GM23338 (cell line): ENCODE data around the gene ADA. TPM values are rescaled to one million over a fixed set of nuclear protein-coding genes. Genes with fewer than 3 reads are reported as not detected.

Experiments used
- ATAC-seq: fragments of 200-7000 bp; cut with Tn5 transposase; 3 replicates; pipeline ENCODE4 v1.9.1; 2020
- DNase-seq: peaks from one replicate; pipeline ENCODE4 v3.0.0-alpha.2; 2015; ENCODE audit warnings: low spot score
- H2AFZ ChIP-seq: fragments of 200-600 bp; sonication (generic); 2 replicates; pipeline ENCODE4 v1.8.0; 2016; ENCODE audit warnings: antibody characterized with exemption, mild to moderate bottlenecking, moderate library complexity
- H3F3A ChIP-seq: fragments of 200-600 bp; sonication (generic); replicated peaks from 2 replicates; pipeline ENCODE4 v1.8.0; 2017; ENCODE audit warnings: antibody characterized with exemption, mixed run types, low read depth
- H3K27ac ChIP-seq: fragments of 200-600 bp; sonication (generic); 2 replicates; pipeline ENCODE4 v1.6.1; 2016; ENCODE audit warnings: low read depth
- H3K27me3 ChIP-seq: fragments of 200-600 bp; sonication (generic); 2 replicates; pipeline ENCODE4 v1.8.0; 2016; ENCODE audit warnings: mild to moderate bottlenecking, mixed run types, moderate library complexity; ENCODE audit not compliant: insufficient read depth
- H3K36me3 ChIP-seq: fragments of 200-600 bp; sonication (generic); 2 replicates; pipeline ENCODE4 v1.8.0; 2016; ENCODE audit warnings: mild to moderate bottlenecking; ENCODE audit not compliant: insufficient read depth
- H3K4me1 ChIP-seq: fragments of 200-600 bp; sonication (generic); 2 replicates; pipeline ENCODE4 v1.8.0; 2016; ENCODE audit warnings: mild to moderate bottlenecking, moderate library complexity; ENCODE audit not compliant: insufficient read depth
- H3K4me2 ChIP-seq: fragments of 200-600 bp; sonication (generic); 2 replicates; pipeline ENCODE4 v1.7.1; 2017; ENCODE audit warnings: mixed run types
- H3K4me3 ChIP-seq: fragments of 200-600 bp; sonication (generic); 2 replicates; pipeline ENCODE4 v1.6.1; 2016; ENCODE audit warnings: mixed run types
- H3K79me2 ChIP-seq: fragments of 200-600 bp; sonication (generic); replicated peaks from 2 replicates; pipeline ENCODE4 v1.8.0; 2017; ENCODE audit warnings: mild to moderate bottlenecking; ENCODE audit not compliant: insufficient read depth
- H3K9me2 ChIP-seq: fragments of 200-600 bp; sonication (generic); 2 replicates; pipeline ENCODE4 v1.8.0; 2017; ENCODE audit not compliant: insufficient read depth
- H4K20me1 ChIP-seq: fragments of 200-600 bp; sonication (generic); replicated peaks from 2 replicates; pipeline ENCODE4 v1.8.0; 2017; ENCODE audit warnings: mild to moderate bottlenecking; ENCODE audit not compliant: insufficient read depth
- H3K27ac Mint-ChIP-seq: 2 replicates; pipeline ENCODE4 v1.8.0; 2020; ENCODE audit warnings: inconsistent platforms, mild to moderate bottlenecking, moderate library complexity, mixed read lengths
- H3K27me3 Mint-ChIP-seq: 3 replicates; pipeline ENCODE4 v1.8.0; 2022; ENCODE audit warnings: low read depth, mild to moderate bottlenecking, moderate library complexity, mixed read lengths, inconsistent platforms; ENCODE audit not compliant: insufficient read depth, poor library complexity
- H3K36me3 Mint-ChIP-seq: 3 replicates; pipeline ENCODE4 v1.8.0; 2021; ENCODE audit warnings: low read depth, mild to moderate bottlenecking, inconsistent platforms, moderate library complexity, mixed read lengths
- H3K4me1 Mint-ChIP-seq: 3 replicates; pipeline ENCODE4 v1.8.0; 2020; ENCODE audit warnings: mild to moderate bottlenecking, inconsistent platforms, mixed read lengths
- H3K4me3 Mint-ChIP-seq: 3 replicates; pipeline ENCODE4 v1.8.0; 2021; ENCODE audit warnings: moderate library complexity, mild to moderate bottlenecking, inconsistent platforms, mixed read lengths
- H3K9me3 Mint-ChIP-seq: 3 replicates; pipeline ENCODE4 v1.8.0; 2020; ENCODE audit warnings: moderate library complexity, mild to moderate bottlenecking, inconsistent platforms, mixed read lengths
- CREB1 ChIP-seq: fragments of 250-450 bp; sonication (Bioruptor Pico); IDR thresholded peaks from 2 replicates; pipeline ENCODE4 v1.5.0; 2020; ENCODE audit warnings: low read depth, mild to moderate bottlenecking, moderate library complexity
- CTCF ChIP-seq, 2 experiments: fragments of 200-600 bp in 1 of 2; sonication (generic) in 1 of 2; conservative IDR thresholded peaks; 2 replicates each; pipeline versions ENCODE4 v1.5.1 to v1.6.1; 2016 to 2017; ENCODE audit warnings: antibody characterized with exemption in 2 of 2, low read depth in 2 of 2, mild to moderate bottlenecking in 2 of 2, moderate library complexity in 1 of 2
- ETS1 ChIP-seq: IDR thresholded peaks from 2 replicates; pipeline ENCODE4 v1.6.1; 2016; ENCODE audit warnings: antibody characterized with exemption
- EZH2 ChIP-seq: fragments of 200-600 bp; sonication (generic); IDR thresholded peaks from one replicate; pipeline ENCODE4 v1.8.0; 2017; ENCODE audit warnings: antibody characterized with exemption, mild to moderate bottlenecking, low read depth; ENCODE audit not compliant: unreplicated experiment
- EZH2phosphoT487 ChIP-seq: fragments of 200-600 bp; sonication (generic); IDR thresholded peaks from one replicate; pipeline ENCODE4 v1.8.1; 2018; ENCODE audit warnings: antibody characterized with exemption; ENCODE audit not compliant: unreplicated experiment
- JUNB ChIP-seq: IDR thresholded peaks from one replicate; pipeline ENCODE4 v1.6.1; 2016; ENCODE audit warnings: antibody characterized with exemption; ENCODE audit not compliant: unreplicated experiment
- NANOG ChIP-seq: IDR thresholded peaks from 2 replicates; pipeline ENCODE4 v1.6.1; 2016; ENCODE audit warnings: antibody characterized with exemption, borderline replicate concordance
- POLR2AphosphoS5 ChIP-seq: IDR thresholded peaks from 2 replicates; pipeline ENCODE4 v1.6.1; 2016; ENCODE audit warnings: antibody characterized with exemption, low read depth
- REST ChIP-seq: IDR thresholded peaks from one replicate; pipeline ENCODE4 v1.6.1; 2018; ENCODE audit warnings: antibody characterized with exemption; ENCODE audit not compliant: unreplicated experiment
- STAT1 ChIP-seq: IDR thresholded peaks from one replicate; pipeline ENCODE4 v1.6.1; 2016; ENCODE audit warnings: antibody characterized with exemption; ENCODE audit not compliant: unreplicated experiment
- ZNF114 ChIP-seq: fragments of 250-450 bp; sonication (Bioruptor Pico); IDR thresholded peaks from 2 replicates; pipeline ENCODE4 v1.5.0; 2020; ENCODE audit warnings: mild to moderate bottlenecking, moderate library complexity
- ZNF331 ChIP-seq: fragments of 250-450 bp; sonication (Bioruptor Pico); IDR thresholded peaks from 2 replicates; pipeline ENCODE4 v1.5.0; 2020; ENCODE audit warnings: low read depth, mild to moderate bottlenecking, moderate library complexity
- ZNF462 ChIP-seq: fragments of 250-450 bp; sonication (Bioruptor Pico); IDR thresholded peaks from 2 replicates; pipeline ENCODE4 v1.5.0; 2020; ENCODE audit warnings: mild to moderate bottlenecking, moderate library complexity
- polyA plus RNA-seq: library from polyadenylated mRNA; unstranded; fragments of >200 nt; fragmentation: Nextera tagmentation; extraction: Ambion mirVana; gene quantifications from 2 replicates; pipeline ENCODE4 v1.2.1, GENCODE V29; 2016
- total RNA-seq: library from RNA; depleted of rRNA; stranded (reverse); fragments of >200 nt; shearing (Covaris generic); gene quantifications from 2 replicates; pipeline ENCODE4 v1.2.3, GENCODE V29; 2014

ADA gene
- total and polyA plus RNA-seq, 2 experiments from 2014 or later = 15.8 to 16.2 TPM

GRCh38 chr20:44656448-44656847, 4.9 kb upstream of the ADA start:
- no peak overlapping the region for H3K4me3 Mint-ChIP-seq
- Histone ChIP-seq H3K27ac (no peak overlapping the region), H3F3A (no peaks in the 10 kb centered on the region; the same call in 1 of the 2 replicates), H3K4me2 (no peak overlapping the region), H4K20me1 (no peaks in the 10 kb centered on the region), H2AFZ (no peak overlapping the region), H3K9me2 (no peaks in the 10 kb centered on the region), H3K27me3 (peaks cover 21% of the 10 kb centered on the region), H3K79me2 (no peaks in the 10 kb centered on the region), H3K4me1 (peaks cover 4% of the 10 kb centered on the region; the same call in 1 of the 2 replicates), H3K4me3 (no peak overlapping the region), H3K36me3 (no peaks in the 10 kb centered on the region)
- peaks cover 24% of the 10 kb centered on the region for H3K9me3 Mint-ChIP-seq
- H3K36me3 Mint-ChIP-seq = peaks cover 21% of the 10 kb centered on the region
- H3K27me3 Mint-ChIP-seq = peaks cover 31% of the 10 kb centered on the region
- peak; percentile 13 for ATAC-seq
- peaks cover 15% of the 10 kb centered on the region for H3K4me1 Mint-ChIP-seq
- H3K27ac Mint-ChIP-seq = no peak overlapping the region
- peak; percentile 29 for DNase-seq
- TF ChIP-seq JUNB = no peak
- TF ChIP-seq ZNF462 = no peak
- no peak for TF ChIP-seq ZNF114 (CRISPR knock-in tag)
- TF ChIP-seq CTCF (conservative IDR thresholded peaks at IDR 0.05; ENCODE audit: low read depth in 2 of 2) = no peak
- TF ChIP-seq ETS1 = no peak
- TF ChIP-seq EZH2 = no peak
- no peak for TF ChIP-seq REST
- TF ChIP-seq CREB1 (CRISPR knock-in tag) = no peak
- no peak for TF ChIP-seq EZH2phosphoT487
- no peak for TF ChIP-seq STAT1
- TF ChIP-seq POLR2AphosphoS5 = no peak
- TF ChIP-seq NANOG = no peak
- TF ChIP-seq ZNF331 = no peak
